ENCODE results near the gene IRF5.

The IRF5 gene

DNA sequence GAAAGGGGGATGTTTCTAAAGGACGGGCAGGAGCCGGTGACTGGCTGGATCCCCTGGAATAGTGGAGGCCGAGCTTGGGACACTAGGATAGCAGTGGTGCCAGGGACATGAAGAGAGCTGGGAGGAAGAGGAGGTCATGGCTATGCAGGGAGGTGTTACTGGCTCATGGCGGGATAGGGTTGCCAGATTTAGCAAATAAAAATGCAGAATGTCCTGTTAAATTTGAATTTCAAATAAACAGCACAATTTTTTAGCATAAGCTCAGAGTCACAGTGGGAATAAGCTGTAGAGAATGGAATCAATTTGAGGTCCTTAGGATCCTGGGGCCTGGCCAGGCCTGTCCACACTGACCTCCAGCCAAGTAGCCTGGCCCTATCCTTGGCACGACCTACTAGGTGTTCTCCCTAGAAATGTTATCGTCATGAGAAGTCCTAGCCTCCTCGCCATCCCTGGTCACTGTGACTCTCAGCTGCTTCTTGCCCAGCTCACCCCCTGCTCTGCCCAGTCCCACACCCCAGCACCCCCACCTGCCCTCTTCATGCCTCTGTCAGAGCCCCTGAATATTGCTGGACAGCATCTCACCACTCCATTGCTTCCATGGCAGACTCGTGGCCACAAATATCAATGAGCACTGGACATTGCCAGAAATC lies 19.6 kb upstream of the IRF5 start:
- no peak for TF ChIP-seq CTCF (IDR thresholded peaks at IDR 0.05; ENCODE audit: low read depth, low read length)
- H3K4me3 ChIP-seq (replicated peaks in 1 of 2; ENCODE audit: low read depth in 2 of 2, low read length in 2 of 2) = no peak overlapping the region
- DNase-seq (ENCODE audit: low read depth in 2 of 2) = no peak

DNA sequence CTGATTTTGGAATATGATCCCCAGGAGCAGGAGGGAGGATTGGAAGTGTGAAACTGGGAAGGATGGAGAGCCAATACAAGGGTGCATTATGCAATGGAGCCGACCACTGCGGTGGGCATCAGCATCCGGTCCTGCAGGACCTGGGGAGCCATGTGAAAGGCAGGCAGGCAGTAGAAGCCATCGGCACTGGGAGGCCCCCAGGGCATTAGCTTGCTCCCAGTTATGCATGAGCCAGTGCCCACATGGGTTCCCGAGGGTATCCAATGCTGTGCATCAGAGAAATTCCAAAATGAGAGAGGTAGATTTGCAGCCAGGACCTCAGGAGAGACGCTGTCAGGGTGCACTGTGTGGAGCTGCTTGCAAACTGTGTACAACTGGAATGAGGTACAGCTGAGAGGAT lies 18.5 kb upstream of the IRF5 start:
- H3K4me3 ChIP-seq (replicated peaks in 1 of 2; ENCODE audit: low read depth in 2 of 2, low read length in 2 of 2) = no peak overlapping the region
- TF ChIP-seq CTCF (IDR thresholded peaks at IDR 0.05; ENCODE audit: low read depth, low read length) = no peak
- no peak for DNase-seq (ENCODE audit: low read depth in 2 of 2)

GRCh38 chr7:128919881-128920799 lies 17.6 kb upstream of the IRF5 start:
- DNase-seq (ENCODE audit: low read depth in 2 of 2) = no peak
- no peak overlapping the region for H3K4me3 ChIP-seq (replicated peaks in 1 of 2; ENCODE audit: low read depth in 2 of 2, low read length in 2 of 2)
- TF ChIP-seq CTCF (IDR thresholded peaks at IDR 0.05; ENCODE audit: low read depth, low read length) = no peak

GRCh38 chr7:128920913-128921582 lies 16.7 kb upstream of the IRF5 start:
- TF ChIP-seq CTCF (IDR thresholded peaks at IDR 0.05; ENCODE audit: low read depth, low read length) = no peak

DNA sequence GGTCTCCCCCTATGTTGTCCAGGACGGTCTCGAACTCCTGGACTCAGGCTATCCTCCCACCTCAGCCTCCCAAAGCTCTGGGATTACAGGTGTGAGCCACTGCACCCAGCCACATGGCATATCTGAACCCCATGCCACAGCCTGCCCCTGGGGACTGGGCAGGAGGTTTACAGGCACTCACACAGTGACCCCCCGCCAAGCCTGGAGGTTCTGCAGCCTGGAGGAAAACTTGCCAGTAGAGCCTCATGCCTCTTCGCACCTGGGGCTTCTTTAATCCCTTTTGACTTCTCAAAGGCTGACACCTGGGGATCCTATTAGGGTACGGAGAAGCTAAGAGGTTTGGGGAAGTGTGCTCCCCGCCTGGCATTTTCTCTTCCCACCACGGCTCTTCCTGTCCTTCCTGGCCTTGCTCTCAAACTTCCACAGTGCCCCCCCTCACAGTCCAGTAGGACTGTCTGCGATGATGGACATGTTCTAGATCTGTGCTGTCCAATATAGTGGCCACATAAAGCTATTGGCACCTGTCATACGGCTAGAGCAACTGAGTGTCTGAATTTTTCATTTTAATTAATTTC lies 15.8 kb upstream of the IRF5 start:
- no peak overlapping the region for H3K4me3 ChIP-seq (replicated peaks in 1 of 2; ENCODE audit: low read depth in 2 of 2, low read length in 2 of 2)
- no peak for TF ChIP-seq CTCF (IDR thresholded peaks at IDR 0.05; ENCODE audit: low read depth, low read length)
- no peak for DNase-seq (ENCODE audit: low read depth in 2 of 2)

More at GRCh38 chr7:128920913-128921582, 16.7 kb upstream of the IRF5 start:
- no peak overlapping the region for H3K4me3 ChIP-seq (replicated peaks in 1 of 2; ENCODE audit: low read depth in 2 of 2, low read length in 2 of 2)
- DNase-seq (ENCODE audit: low read depth in 2 of 2) = no peak

- no peak for TF ChIP-seq CTCF (IDR thresholded peaks at IDR 0.05; ENCODE audit: low read depth, low read length)
- no peak overlapping the region for H3K4me3 ChIP-seq (replicated peaks in 1 of 2; ENCODE audit: low read depth in 2 of 2, low read length in 2 of 2)
- no peak for DNase-seq (ENCODE audit: low read depth in 2 of 2)
Measured at GRCh38 chr7:128922496-128923410, 15.0 kb upstream of the IRF5 start.

Measured in cardiac fibroblast (primary cell).